SU-DHL-6 (cell line): ENCODE results near the gene RAB3B.

ENCODE experiments used
- H2AFZ ChIP-seq: fragments of 200-600 bp; sonication (generic); 2 replicates; pipeline ENCODE4 v1.6.1; 2014; ENCODE audit warnings: low read depth, mild to moderate bottlenecking, moderate library complexity, mixed read lengths, antibody characterized with exemption, low read length; ENCODE audit not compliant: severe bottlenecking
- H3F3A ChIP-seq: fragments of 200-600 bp; shearing (Covaris generic); 2 replicates; pipeline ENCODE4 v1.6.0; 2016; ENCODE audit warnings: antibody characterized with exemption, mild to moderate bottlenecking; ENCODE audit not compliant: insufficient read depth
- H3K27ac ChIP-seq: fragments of 200-600 bp; sonication (generic); 2 replicates; pipeline ENCODE4 v1.5.1; 2016; ENCODE audit warnings: low read depth, mild to moderate bottlenecking, low read length, moderate library complexity, mixed read lengths
- H3K27me3 ChIP-seq: fragments of 200-600 bp; sonication (generic), shearing (Covaris generic); 2 replicates; pipeline ENCODE4 v1.6.0; 2014; ENCODE audit warnings: mild to moderate bottlenecking, low read length
- H3K36me3 ChIP-seq: fragments of 200-600 bp; sonication (generic); 2 replicates; pipeline ENCODE4 v1.6.1; 2014; ENCODE audit warnings: mild to moderate bottlenecking, low read length, mixed read lengths
- H3K4me2 ChIP-seq: fragments of 300-600, 200-600 bp; shearing (Covaris generic), sonication (generic); 2 replicates; pipeline ENCODE4 v1.6.0; 2014; ENCODE audit warnings: low read length, low read depth, mild to moderate bottlenecking; ENCODE audit not compliant: poor library complexity, severe bottlenecking
- H3K4me3 ChIP-seq: fragments of 200-600 bp; sonication (generic); 2 replicates; pipeline ENCODE4 v1.5.1; 2014; ENCODE audit warnings: antibody characterized with exemption, low read length, mild to moderate bottlenecking, mixed read lengths; ENCODE audit not compliant: insufficient read depth, poor library complexity, severe bottlenecking
- H3K79me2 ChIP-seq: fragments of 200-600 bp; sonication (generic); 2 replicates; pipeline ENCODE4 v1.6.1; 2014; ENCODE audit warnings: mild to moderate bottlenecking, low read length, moderate library complexity; ENCODE audit not compliant: insufficient read depth
- H3K9ac ChIP-seq: fragments of 200-600 bp; sonication (generic); 2 replicates; pipeline ENCODE4 v1.7.0; 2014; ENCODE audit warnings: mild to moderate bottlenecking, low read length
- H3K9me2 ChIP-seq: fragments of 200-600 bp; sonication (generic); replicated peaks from 2 replicates; pipeline ENCODE4 v1.6.1; 2014; ENCODE audit warnings: low read length; ENCODE audit not compliant: insufficient read depth
- H3K9me3 ChIP-seq: fragments of 200-600 bp; sonication (generic); 2 replicates; pipeline ENCODE4 v1.6.1; 2014; ENCODE audit warnings: low read length, mixed read lengths; ENCODE audit not compliant: insufficient read depth
- H4K20me1 ChIP-seq: fragments of 200-600 bp; sonication (generic); 2 replicates; pipeline ENCODE4 v1.6.1; 2014; ENCODE audit warnings: low read depth, mild to moderate bottlenecking, antibody characterized with exemption, low read length, moderate library complexity, mixed read lengths
- CTCF ChIP-seq: fragments of 200-600 bp; sonication (generic); IDR thresholded peaks from one replicate; pipeline ENCODE4 v1.5.1; 2017; ENCODE audit warnings: antibody characterized with exemption, mild to moderate bottlenecking, low read length, moderate library complexity; ENCODE audit not compliant: insufficient read depth, poor library complexity, severe bottlenecking
- EZH2phosphoT487 ChIP-seq: fragments of 200-600 bp; sonication (generic), shearing (Covaris generic); conservative IDR thresholded peaks from 2 replicates; pipeline ENCODE4 v1.6.1; 2018; ENCODE audit warnings: mild to moderate bottlenecking, antibody characterized with exemption, low read length, moderate library complexity, mixed read lengths

RAB3B gene

GRCh38 chr1:51982161-51982560 lies 8.3 kb downstream of the RAB3B start:
- no peaks in the 10 kb centered on the region for H3K27me3 ChIP-seq
- H3K4me3 ChIP-seq = no peak overlapping the region
- H3K4me2 ChIP-seq = no peak overlapping the region
- H3K36me3 ChIP-seq = no peaks in the 10 kb centered on the region
- no peaks in the 10 kb centered on the region for H3K9me2 ChIP-seq
- H3K9me3 ChIP-seq = no peaks in the 10 kb centered on the region
- no peak overlapping the region for H3K27ac ChIP-seq
- no peaks in the 10 kb centered on the region for H3K79me2 ChIP-seq
- H3F3A ChIP-seq = no peaks in the 10 kb centered on the region
- H3K9ac ChIP-seq = no peak overlapping the region
- TF ChIP-seq EZH2phosphoT487 (no peak), CTCF (no peak)
- no peak overlapping the region for H2AFZ ChIP-seq
- H4K20me1 ChIP-seq = no peaks in the 10 kb centered on the region

DNA sequence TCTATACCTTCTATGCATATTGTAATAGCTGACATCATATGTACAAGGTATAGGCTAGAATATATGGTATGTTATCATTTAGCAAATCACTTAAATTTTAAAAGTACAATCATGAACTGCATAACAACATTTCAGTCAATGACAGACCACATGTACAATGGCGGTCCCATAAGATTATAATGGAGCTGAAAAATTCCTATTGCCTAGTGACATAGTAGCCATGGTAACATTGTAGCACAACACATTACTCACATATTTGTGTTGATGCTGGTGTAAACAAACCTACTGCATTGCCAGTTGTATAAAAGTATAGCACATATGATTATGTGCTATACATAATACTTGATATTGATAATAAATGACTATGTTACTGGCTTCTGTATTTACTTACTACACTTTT lies 8.9 kb downstream of the RAB3B start:
- no peak overlapping the region for H3K9ac ChIP-seq
- H3K27me3 ChIP-seq = no peaks in the 10 kb centered on the region
- H3F3A ChIP-seq = no peaks in the 10 kb centered on the region
- H3K9me3 ChIP-seq = no peaks in the 10 kb centered on the region
- no peak overlapping the region for H3K27ac ChIP-seq
- no peak overlapping the region for H3K4me3 ChIP-seq
- no peak overlapping the region for H3K4me2 ChIP-seq
- H3K79me2 ChIP-seq = no peaks in the 10 kb centered on the region
- H4K20me1 ChIP-seq = no peaks in the 10 kb centered on the region
- no peaks in the 10 kb centered on the region for H3K9me2 ChIP-seq
- no peaks in the 10 kb centered on the region for H3K36me3 ChIP-seq
- H2AFZ ChIP-seq = no peak overlapping the region
- TF ChIP-seq CTCF = no peak
- TF ChIP-seq EZH2phosphoT487 = no peak

DNA sequence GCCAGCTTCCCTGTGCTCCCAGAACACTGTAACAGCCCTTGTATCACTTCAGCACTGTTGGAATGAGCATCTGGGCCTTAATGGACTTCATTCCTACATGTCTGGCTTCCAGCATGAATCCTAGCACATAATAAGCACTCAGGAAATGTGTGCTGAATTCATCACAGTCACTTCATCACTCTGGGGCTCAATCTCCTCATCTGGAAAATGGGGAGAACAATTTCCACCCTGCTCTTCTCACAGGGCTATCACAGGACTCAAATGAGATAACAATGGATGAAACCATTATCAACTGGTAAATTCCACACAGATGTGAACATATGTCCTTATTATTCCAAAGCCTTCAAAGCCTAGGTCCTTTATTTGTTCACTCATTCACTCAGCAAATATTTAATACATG lies 12.4 kb downstream of the RAB3B start:
- no peak for TF ChIP-seq EZH2phosphoT487
- no peak for TF ChIP-seq CTCF
- no peaks in the 10 kb centered on the region for H3K27me3 ChIP-seq
- H4K20me1 ChIP-seq = no peaks in the 10 kb centered on the region
- no peaks in the 10 kb centered on the region for H3K9me3 ChIP-seq
- H3K4me3 ChIP-seq = no peak overlapping the region
- no peaks in the 10 kb centered on the region for H3K79me2 ChIP-seq
- H3K36me3 ChIP-seq = no peaks in the 10 kb centered on the region
- no peak overlapping the region for H2AFZ ChIP-seq
- no peaks in the 10 kb centered on the region for H3F3A ChIP-seq
- no peak overlapping the region for H3K27ac ChIP-seq
- no peak overlapping the region for H3K9ac ChIP-seq
- no peak overlapping the region for H3K4me2 ChIP-seq
- H3K9me2 ChIP-seq = no peaks in the 10 kb centered on the region
